ENCODE measurements around the gene SCGB2A2. TPM values are rescaled to one million over a fixed set of nuclear protein-coding genes. Genes with fewer than 3 reads are reported as not detected.

Gene SCGB2A2
- total RNA-seq, 1 donor, result not detected

- no peak for DNase-seq (ENCODE audit: low read depth)
- TF ChIP-seq CTCF (IDR thresholded peaks at IDR 0.05; ENCODE audit: insufficient read depth, low read depth, low read length), result no peak
Measured at GRCh38 chr11:62260261-62260953, 9.6 kb upstream of the SCGB2A2 start.

DNA sequence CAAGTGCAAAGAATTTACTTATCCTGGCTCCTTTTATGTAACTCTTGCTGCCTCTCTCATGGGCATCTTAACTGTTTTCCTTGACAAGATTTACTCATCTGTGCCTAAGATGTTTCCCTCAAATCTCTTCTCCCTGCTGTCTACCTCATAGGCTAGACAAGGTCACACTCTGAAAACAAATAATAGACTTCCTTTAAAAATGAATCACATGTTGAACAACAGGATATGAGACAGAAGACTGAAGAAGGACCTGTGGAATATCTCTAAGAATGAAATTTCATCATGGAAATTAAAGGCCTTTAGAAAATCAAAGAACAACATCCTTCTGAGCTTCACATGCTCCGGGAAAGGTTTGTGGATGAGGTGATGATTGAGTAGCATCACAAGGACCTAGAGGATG lies 6.0 kb upstream of the SCGB2A2 start:
- no peak for DNase-seq (ENCODE audit: low read depth)
- no peak for TF ChIP-seq CTCF (IDR thresholded peaks at IDR 0.05; ENCODE audit: insufficient read depth, low read depth, low read length)
- no peak overlapping the region for H3K4me3 ChIP-seq (ENCODE audit: low read depth, low read length)

More at GRCh38 chr11:62260261-62260953, 9.6 kb upstream of the SCGB2A2 start:
- H3K4me3 ChIP-seq (ENCODE audit: low read depth, low read length), result no peak overlapping the region

- no peak for DNase-seq (ENCODE audit: low read depth)
- TF ChIP-seq CTCF (IDR thresholded peaks at IDR 0.05; ENCODE audit: insufficient read depth, low read depth, low read length), result no peak
- H3K4me3 ChIP-seq (ENCODE audit: low read depth, low read length), result no peak overlapping the region
Measured at GRCh38 chr11:62266558-62266957, 3.4 kb upstream of the SCGB2A2 start.

GRCh38 chr11:62267050-62267449 lies 2.9 kb upstream of the SCGB2A2 start:
- TF ChIP-seq CTCF (IDR thresholded peaks at IDR 0.05; ENCODE audit: insufficient read depth, low read depth, low read length), result no peak
- H3K4me3 ChIP-seq (ENCODE audit: low read depth, low read length), result no peak overlapping the region
- no peak for DNase-seq (ENCODE audit: low read depth)

- no peak overlapping the region for H3K4me3 ChIP-seq (ENCODE audit: low read depth, low read length)
- DNase-seq (ENCODE audit: low read depth), result no peak
- no peak for TF ChIP-seq CTCF (IDR thresholded peaks at IDR 0.05; ENCODE audit: insufficient read depth, low read depth, low read length)
Measured at GRCh38 chr11:62267576-62267975, 2.4 kb upstream of the SCGB2A2 start.

DNA sequence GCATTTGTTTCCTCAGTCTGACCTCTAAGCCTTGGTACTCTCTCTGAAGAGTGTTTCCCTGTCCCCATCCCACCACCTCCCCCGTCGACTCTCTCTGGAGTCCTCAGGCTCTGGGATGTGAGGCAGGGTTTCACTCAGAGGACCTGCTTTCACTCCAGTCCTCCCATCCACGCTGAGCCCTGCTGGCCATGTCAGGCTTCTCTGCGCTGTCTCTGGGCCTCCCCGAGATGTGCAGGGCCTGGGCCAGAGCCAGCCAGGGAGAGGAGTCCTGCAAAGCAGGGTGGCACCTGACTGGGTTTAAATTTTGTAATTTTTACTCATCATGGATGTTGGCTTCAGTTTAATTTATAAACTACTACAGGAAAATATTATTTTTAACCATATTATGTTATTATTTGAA lies 3.3 kb downstream of the SCGB2A2 start:
- TF ChIP-seq CTCF (IDR thresholded peaks at IDR 0.05; ENCODE audit: insufficient read depth, low read depth, low read length), result no peak
- H3K4me3 ChIP-seq (ENCODE audit: low read depth, low read length), result no peak overlapping the region
- DNase-seq (ENCODE audit: low read depth), result no peak

- no peak for DNase-seq (ENCODE audit: low read depth)
- no peak for TF ChIP-seq CTCF (IDR thresholded peaks at IDR 0.05; ENCODE audit: insufficient read depth, low read depth, low read length)
Measured at GRCh38 chr11:62273789-62274275, 3.9 kb downstream of the SCGB2A2 start.

More at GRCh38 chr11:62273789-62274275, 3.9 kb downstream of the SCGB2A2 start:
- no peak overlapping the region for H3K4me3 ChIP-seq (ENCODE audit: low read depth, low read length)

Measured in fibroblast of villous mesenchyme (primary cell).